Endometrial microvascular endothelial cells (primary cell): Measurements from ENCODE around the gene LRIT1. TPM values are rescaled to one million over a fixed set of nuclear protein-coding genes. Genes with fewer than 3 reads are reported as not detected.

ENCODE experiments used
- in situ Hi-C: cut with HindIII; loops from 2 replicates; pipeline ENCODE4 v1.10.0; 2017; ENCODE audit warnings: low sequenced_read_pairs, low pct_unique_long_range_greater_than_20kb; ENCODE audit errors: inconsistent ontology term
- total RNA-seq: library from RNA; depleted of rRNA; stranded (reverse); fragments of >200 nt; gene quantifications from one replicate; pipeline ENCODE4 v1.2.3, GENCODE V29; 2015; ENCODE audit errors: inconsistent ontology term

The LRIT1 gene
- total RNA-seq, 1 donor from 2014 or later, result not detected

DNA sequence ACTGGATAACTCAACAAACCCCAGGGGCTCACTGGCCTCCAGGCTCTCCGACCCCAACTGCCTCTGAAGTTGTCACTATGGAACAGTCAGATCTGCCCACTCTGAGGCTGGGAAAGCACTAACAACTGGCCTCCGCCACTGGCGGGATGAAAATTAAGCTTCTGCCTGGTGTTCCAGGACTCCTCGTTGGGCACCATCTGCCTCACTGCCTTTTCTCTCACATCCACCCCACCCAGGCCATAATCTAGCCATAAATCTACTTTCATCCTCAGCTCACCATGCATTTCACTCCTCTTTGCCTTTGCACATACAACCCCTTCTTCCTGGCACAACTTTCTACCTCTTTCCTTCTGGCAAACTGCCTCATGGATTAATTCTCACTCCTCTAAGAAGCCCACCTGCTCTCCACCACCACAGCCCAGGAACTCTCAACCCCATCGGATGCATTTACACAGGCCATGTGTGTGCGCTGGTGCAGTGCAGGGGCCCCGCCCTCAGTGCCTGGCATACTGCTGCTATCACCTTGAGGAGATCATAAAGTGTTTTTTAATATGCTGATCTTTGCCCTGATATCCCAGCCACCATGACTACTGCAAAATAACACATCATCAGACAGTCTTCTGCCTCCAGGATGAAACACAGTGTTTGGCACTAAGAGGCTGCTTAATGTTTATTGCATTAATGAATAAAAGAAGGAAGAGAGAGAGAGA is 43.0 kb downstream of the LRIT1 start:
- in situ Hi-C loops, result no loop called here

DNA sequence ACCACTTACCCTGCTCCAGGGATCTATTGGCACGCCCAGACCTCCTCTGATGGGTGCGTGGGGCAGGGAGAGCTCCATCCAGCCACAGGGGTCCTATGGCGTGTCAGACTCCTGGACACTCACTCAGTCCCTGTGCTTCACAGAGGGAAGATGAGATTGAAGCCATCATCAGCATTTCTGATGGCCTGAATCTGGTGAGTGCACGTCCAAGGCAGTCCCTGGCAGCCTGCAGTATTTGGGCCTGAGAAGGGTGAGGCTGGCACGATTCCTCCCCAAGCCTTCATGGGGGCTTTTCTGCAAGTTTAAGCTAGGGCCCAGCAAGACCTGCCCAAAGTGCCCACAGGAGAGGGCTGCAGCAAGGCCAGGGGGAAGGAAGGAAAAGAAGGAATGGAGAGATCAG is 43.7 kb downstream of the LRIT1 start:
- in situ Hi-C loops, result no loop called here

DNA sequence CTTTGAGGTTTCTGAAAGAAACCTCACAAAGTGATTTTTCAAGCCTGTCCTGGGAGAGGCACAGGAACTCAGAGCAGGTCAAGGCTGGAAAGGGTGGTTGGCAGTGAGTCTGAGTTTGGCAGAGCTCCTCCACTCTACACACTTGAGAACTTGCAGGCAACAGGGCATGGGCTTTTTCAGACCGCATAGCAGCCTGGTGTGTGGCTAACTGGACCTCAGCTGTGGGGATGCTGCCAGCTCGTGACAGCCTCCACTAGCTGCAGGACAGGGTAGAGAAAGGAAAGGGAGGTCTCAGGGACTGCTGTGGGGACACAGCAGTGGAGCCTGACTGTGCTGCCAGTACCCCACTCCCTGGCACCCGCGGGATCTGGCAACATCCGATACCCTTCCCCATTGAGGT is 44.4 kb downstream of the LRIT1 start:
- in situ Hi-C loops, result no loop called here

DNA sequence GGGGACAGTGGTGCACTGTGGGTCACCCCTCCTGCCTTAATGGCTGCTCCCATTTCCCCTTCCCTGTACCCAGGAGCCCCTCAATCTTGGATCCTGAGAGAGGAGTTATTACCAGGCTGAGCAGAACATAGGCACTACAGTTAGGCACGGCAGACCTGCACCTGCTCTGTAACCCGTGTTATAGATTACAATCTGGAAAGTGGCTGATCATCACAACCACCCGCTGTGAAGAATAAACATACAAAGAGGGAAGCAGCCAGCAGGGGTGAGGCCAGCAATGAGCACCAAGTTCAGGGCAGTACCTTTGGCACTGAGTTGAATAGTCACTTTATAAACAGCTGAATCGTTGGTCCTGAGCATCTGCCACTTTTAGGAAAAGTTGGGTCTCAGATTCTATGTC is 45.3 kb downstream of the LRIT1 start:
- in situ Hi-C loops, result no loop called here

GRCh38 chr10:84195044-84195830 is 46.1 kb downstream of the LRIT1 start:
- in situ Hi-C loops, result no loop called here

GRCh38 chr10:84194424-84195043 is 46.8 kb downstream of the LRIT1 start, which contains the start of gene CDHR1:
Gene CDHR1, plus strand, starts transcription at chr10:84194537. Its CDS starts 224 bp downstream, at chr10:84194761.
- in situ Hi-C loops, result no loop called here

DNA sequence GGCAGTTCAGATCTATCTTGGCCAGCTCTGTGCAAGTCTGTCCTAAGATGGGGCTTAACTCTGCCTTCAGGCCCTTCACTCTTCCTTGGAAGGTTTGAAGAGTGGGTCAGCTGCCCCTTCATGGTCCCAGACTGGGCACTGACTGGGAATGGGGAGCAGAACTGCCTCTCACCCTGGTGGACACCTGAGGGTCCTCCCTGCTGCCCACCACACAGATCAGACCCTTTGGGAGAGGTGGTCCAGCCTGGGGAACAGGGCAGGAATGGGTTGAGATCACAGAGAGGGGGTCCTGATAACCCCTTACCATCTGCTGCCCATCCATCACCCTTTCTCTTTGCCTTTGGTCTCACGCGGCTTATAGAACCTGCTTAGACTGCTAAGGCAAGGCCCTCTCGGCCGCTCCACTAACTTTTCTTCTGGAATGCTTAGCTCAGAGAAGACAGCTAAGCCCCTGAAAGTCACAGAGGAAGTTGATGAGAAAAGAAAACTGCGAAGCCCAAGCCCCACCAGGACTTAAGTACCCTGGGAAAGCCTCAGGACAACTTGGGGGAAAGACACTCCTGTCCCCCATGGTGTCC is 47.4 kb downstream of the LRIT1 start:
- in situ Hi-C loops, result no loop called here

GRCh38 chr10:84193327-84193726 is 48.0 kb downstream of the LRIT1 start:
- in situ Hi-C loops, result no loop called here

DNA sequence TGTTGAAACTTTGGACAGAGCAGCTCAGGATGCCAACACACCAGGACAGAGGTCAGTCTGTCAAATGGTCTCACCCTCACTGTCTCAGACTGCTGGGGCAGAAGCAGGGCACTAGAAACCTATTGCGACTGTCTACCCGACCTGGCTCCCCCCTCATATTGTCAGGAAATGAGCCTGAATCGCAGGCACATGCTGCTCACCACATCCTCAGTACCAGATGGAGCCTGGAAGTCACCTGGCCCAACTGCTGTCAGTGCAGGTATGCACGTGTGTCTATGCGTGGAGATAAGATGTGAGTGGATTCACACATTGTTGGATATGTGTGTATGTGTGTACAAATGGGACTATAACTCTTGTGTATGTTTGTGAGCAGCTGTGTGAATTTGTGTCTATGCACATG is 50.2 kb downstream of the LRIT1 start:
- in situ Hi-C loops, result no loop called here

DNA sequence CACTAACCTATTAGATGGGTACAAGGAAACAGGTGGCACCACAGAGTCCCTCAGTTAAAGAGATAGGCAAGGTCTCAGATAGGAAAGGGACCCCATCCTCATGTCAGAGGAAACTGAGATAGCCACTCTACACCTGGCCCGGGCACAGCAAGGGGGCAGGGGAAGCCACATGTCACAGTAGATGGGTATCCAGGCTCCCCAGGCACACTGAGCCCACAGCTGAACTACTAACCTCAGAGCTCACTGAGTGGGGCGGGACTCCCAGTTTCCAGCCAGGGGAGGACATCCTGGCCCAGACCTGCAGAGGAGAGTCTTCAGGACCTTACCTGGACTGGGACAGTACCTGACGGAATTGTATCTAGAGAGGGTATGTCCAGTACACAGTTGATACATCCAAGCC is 50.7 kb downstream of the LRIT1 start:
- in situ Hi-C loops, result no loop called here

- in situ Hi-C loops, result no loop called here
Measured at GRCh38 chr10:84188815-84189214, 52.5 kb downstream of the LRIT1 start.

- in situ Hi-C loops, result no loop called here
Measured at GRCh38 chr10:84185526-84186175, 55.7 kb downstream of the LRIT1 start.

DNA sequence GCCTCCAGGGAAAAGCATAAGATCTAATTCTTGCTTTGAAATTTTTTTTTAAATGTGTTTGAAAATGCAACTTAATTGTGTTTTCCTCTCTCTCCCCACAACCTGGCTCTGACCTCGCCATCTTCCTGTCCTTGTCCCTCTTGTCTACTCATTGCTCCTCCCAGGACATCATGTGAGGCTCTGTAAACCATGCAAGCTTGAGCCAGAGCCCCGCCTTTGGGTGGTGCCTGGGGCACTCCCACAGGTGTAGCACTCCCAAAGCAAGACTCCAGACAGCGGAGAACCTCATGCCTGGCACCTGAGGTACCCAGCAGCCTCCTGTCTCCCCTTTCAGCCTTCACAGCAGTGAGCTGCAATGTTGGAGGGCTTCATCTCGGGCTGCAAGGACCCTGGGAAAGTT is 56.8 kb downstream of the LRIT1 start:
- in situ Hi-C loops, result no loop called here

DNA sequence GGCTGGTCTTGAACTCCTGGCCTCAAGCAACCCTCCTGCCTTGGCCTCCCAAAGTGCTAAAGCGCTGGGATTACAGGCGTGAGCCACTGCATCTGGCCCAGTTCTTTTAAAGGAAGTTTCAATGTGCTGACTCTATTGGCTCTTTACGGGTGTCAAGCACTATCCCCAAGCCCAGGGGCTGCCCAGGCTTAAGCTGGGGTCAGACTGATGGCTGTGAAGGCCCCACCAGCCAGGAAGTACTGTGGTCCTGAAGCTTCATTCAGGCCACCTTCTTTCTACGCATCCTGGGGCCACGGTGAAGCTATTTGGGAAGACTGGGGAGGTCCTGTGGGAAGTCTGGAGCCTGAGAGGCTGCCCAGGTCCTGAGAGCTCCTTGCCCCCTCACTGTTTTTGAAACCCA is 59.7 kb downstream of the LRIT1 start:
- in situ Hi-C loops, result no loop called here

Other genes with a start within 250 kb of the LRIT1 start
- 199 TPM for gene GHITM, start 102.0 kb downstream of the LRIT1 start, total RNA-seq
- not detected for gene GPR15LG, start 67.7 kb downstream of the LRIT1 start, total RNA-seq
- not detected for gene CDHR1, start 47.0 kb downstream of the LRIT1 start, total RNA-seq
- gene LRIT2, start 16.0 kb downstream of the LRIT1 start, total RNA-seq, result not detected
- not detected for gene RGR, start 3.5 kb upstream of the LRIT1 start, total RNA-seq
- gene CCSER2, start 87.0 kb upstream of the LRIT1 start, total RNA-seq, result 29.2 TPM